NB4 (cell line): ENCODE data around the gene DPEP2.
A peak's percentile ranks its signal among the peaks of the same experiment; 100 is the strongest.
"Not testable (repeated sequence)": the region's sequence is repeated elsewhere in the genome, so short reads cannot be mapped to it uniquely, and the experiment has no call there.

Experiments used
- DNase-seq: peaks from one replicate; pipeline ENCODE4 v3.0.0; 2010; ENCODE audit warnings: low read depth
- H3K4me3 ChIP-seq: one replicate; pipeline ENCODE4 v1.5.1; 2011; ENCODE audit warnings: mild to moderate bottlenecking, low read depth, low read length, moderate library complexity
- MAX ChIP-seq: IDR thresholded peaks from 2 replicates; pipeline ENCODE4 v1.6.1; 2011; ENCODE audit warnings: low read depth, low read length
- MYC ChIP-seq: IDR thresholded peaks from 2 replicates; pipeline ENCODE4 v1.6.1; 2011; ENCODE audit warnings: low read depth, low read length
- POLR2A ChIP-seq: IDR thresholded peaks from 2 replicates; pipeline ENCODE4 v1.6.1; 2011; ENCODE audit warnings: mild to moderate bottlenecking; ENCODE audit not compliant: insufficient read length; ENCODE audit errors: extremely low read depth
- TF ChIP-seq, protein P1 (sequence below): IDR thresholded peaks from one replicate; pipeline ENCODE4 v1.5.1; 2012; ENCODE audit warnings: low read depth, low read length

Gene DPEP2

GRCh38 chr16:67941469-67942199, 57.6 kb downstream of the DPEP2 start:
- DNase-seq: peak; percentile 49
- TF ChIP-seq, protein P1, sequence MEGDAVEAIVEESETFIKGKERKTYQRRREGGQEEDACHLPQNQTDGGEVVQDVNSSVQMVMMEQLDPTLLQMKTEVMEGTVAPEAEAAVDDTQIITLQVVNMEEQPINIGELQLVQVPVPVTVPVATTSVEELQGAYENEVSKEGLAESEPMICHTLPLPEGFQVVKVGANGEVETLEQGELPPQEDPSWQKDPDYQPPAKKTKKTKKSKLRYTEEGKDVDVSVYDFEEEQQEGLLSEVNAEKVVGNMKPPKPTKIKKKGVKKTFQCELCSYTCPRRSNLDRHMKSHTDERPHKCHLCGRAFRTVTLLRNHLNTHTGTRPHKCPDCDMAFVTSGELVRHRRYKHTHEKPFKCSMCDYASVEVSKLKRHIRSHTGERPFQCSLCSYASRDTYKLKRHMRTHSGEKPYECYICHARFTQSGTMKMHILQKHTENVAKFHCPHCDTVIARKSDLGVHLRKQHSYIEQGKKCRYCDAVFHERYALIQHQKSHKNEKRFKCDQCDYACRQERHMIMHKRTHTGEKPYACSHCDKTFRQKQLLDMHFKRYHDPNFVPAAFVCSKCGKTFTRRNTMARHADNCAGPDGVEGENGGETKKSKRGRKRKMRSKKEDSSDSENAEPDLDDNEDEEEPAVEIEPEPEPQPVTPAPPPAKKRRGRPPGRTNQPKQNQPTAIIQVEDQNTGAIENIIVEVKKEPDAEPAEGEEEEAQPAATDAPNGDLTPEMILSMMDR: no peak
- no peak for TF ChIP-seq MYC
- no peak for TF ChIP-seq MAX
- no peak for TF ChIP-seq POLR2A
- H3K4me3 ChIP-seq: no peak overlapping the region

- no peak for DNase-seq
- H3K4me3 ChIP-seq: no peak overlapping the region
- TF ChIP-seq POLR2A (no peak), MAX (no peak), MYC (no peak)
- TF ChIP-seq, protein P1: no peak
Observed at GRCh38 chr16:67940446-67941089, 58.7 kb downstream of the DPEP2 start.

GRCh38 chr16:67939507-67940445, 59.5 kb downstream of the DPEP2 start:
- no peak for DNase-seq
- TF ChIP-seq POLR2A (no peak), MYC (no peak), MAX (no peak)
- TF ChIP-seq, protein P1: no peak
- H3K4me3 ChIP-seq: no peak overlapping the region

DNA sequence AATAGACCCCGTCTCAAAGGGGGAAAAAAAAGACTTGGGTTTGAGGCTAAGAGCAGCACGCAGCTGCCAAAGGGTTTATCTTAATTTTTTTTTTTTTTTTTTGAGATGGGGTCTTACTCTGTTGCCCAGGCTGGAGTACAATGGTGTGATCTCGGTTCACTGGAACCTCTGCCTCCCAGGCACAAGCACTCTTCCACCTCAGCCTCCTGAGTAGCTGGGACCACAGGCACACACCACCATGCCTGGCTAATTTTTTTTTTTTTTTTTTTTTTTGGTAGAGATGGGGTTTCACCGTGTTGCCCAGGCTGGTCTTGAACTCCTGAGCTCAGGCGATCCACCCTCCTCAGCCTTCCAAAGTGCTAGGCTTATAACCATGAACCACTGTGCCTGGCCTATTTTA, 61.6 kb downstream of the DPEP2 start:
- H3K4me3 ChIP-seq, DNase-seq: not testable (repeated sequence)
